GM21737 (cell line): ENCODE measurements around the gene APOF.
"Not testable (repeated sequence)": the region's sequence is repeated elsewhere in the genome, so short reads cannot be mapped to it uniquely, and the experiment has no call there.

ENCODE experiments used
- ATAC-seq: cut with Tn5 transposase; IDR thresholded peaks from one replicate; pipeline ENCODE4 v1.9.1; 2021; ENCODE audit warnings: mild to moderate bottlenecking, moderate library complexity; ENCODE audit not compliant: unreplicated experiment

The APOF gene

GRCh38 chr12:56362130-56363059 is at the start of gene APOF:
Gene APOF (minus strand): TSS chr12:56362857. CDS start chr12:56362745, 112 bp downstream.
- ATAC-seq: no peak

GRCh38 chr12:56411781-56412639 is 49.4 kb upstream of the APOF start:
- no peak for ATAC-seq

- no peak for ATAC-seq
Measured at GRCh38 chr12:56410768-56411167, 48.1 kb upstream of the APOF start.

- ATAC-seq: no peak
Measured at GRCh38 chr12:56408799-56409417, 46.3 kb upstream of the APOF start.

GRCh38 chr12:56404227-56404626 is 41.6 kb upstream of the APOF start:
- not testable (repeated sequence) for ATAC-seq

- ATAC-seq: not testable (repeated sequence)
Measured at GRCh38 chr12:56401612-56402011, 39.0 kb upstream of the APOF start.

GRCh38 chr12:56401125-56401524 is 38.5 kb upstream of the APOF start:
- ATAC-seq: not testable (repeated sequence)

- not testable (repeated sequence) for ATAC-seq
Measured at GRCh38 chr12:56399466-56399865, 36.8 kb upstream of the APOF start.

- ATAC-seq: no peak
Measured at GRCh38 chr12:56398324-56398723, 35.7 kb upstream of the APOF start.

- no peak for ATAC-seq
Measured at GRCh38 chr12:56392331-56392730, 29.7 kb upstream of the APOF start.

- ATAC-seq: no peak
Measured at GRCh38 chr12:56391721-56392120, 29.1 kb upstream of the APOF start.

GRCh38 chr12:56389412-56389811 is 26.8 kb upstream of the APOF start:
- ATAC-seq: no peak

- ATAC-seq: no peak
Measured at GRCh38 chr12:56387152-56387736, 24.6 kb upstream of the APOF start.

- ATAC-seq: no peak
Measured at GRCh38 chr12:56385873-56386272, 23.2 kb upstream of the APOF start.

GRCh38 chr12:56382611-56383010 is 20.0 kb upstream of the APOF start:
- ATAC-seq: no peak

- ATAC-seq: no peak
Measured at GRCh38 chr12:56377989-56378316, 15.3 kb upstream of the APOF start.

- ATAC-seq: no peak
Measured at GRCh38 chr12:56377310-56377988, 14.8 kb upstream of the APOF start.

GRCh38 chr12:56375598-56376434 is 13.2 kb upstream of the APOF start:
- no peak for ATAC-seq
